C4-2B (cell line): ENCODE results near the gene YTHDF2.

Experiments
- ZFX ChIP-seq: fragments of 450-650 bp; IDR thresholded peaks from 2 replicates; pipeline ENCODE4 v1.6.1; 2017
- TF ChIP-seq, protein P1 (sequence below): fragments of 450-650 bp; conservative IDR thresholded peaks from 2 replicates; pipeline ENCODE4 v1.5.1; 2017; ENCODE audit warnings: mild to moderate bottlenecking

DNA sequence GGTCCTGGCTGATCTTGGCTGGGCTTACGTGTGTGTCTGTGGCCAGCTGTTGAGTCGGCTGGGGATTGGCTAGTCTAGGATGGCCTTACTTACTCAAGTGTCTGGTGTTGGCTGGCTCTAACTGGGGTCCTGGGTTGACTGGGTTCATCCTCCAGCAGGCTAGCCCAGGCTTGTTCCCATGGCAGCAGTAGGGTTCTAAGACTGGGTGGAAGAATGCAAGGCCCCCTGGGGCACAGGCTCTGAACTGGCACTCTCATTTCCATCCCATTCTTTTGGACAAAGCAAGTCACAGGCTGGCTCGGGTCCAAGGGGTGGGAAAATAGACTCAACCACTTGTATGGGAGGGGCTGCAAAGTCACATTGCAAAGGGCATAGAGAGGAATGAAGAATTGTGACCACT, 67.3 kb downstream of the YTHDF2 start:
- TF ChIP-seq, protein P1, sequence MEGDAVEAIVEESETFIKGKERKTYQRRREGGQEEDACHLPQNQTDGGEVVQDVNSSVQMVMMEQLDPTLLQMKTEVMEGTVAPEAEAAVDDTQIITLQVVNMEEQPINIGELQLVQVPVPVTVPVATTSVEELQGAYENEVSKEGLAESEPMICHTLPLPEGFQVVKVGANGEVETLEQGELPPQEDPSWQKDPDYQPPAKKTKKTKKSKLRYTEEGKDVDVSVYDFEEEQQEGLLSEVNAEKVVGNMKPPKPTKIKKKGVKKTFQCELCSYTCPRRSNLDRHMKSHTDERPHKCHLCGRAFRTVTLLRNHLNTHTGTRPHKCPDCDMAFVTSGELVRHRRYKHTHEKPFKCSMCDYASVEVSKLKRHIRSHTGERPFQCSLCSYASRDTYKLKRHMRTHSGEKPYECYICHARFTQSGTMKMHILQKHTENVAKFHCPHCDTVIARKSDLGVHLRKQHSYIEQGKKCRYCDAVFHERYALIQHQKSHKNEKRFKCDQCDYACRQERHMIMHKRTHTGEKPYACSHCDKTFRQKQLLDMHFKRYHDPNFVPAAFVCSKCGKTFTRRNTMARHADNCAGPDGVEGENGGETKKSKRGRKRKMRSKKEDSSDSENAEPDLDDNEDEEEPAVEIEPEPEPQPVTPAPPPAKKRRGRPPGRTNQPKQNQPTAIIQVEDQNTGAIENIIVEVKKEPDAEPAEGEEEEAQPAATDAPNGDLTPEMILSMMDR = no peak
- TF ChIP-seq ZFX = no peak
